ENCODE measurements around the gene RAB1A. TPM values are rescaled to one million over a fixed set of nuclear protein-coding genes. Genes with fewer than 3 reads are reported as not detected.
A peak's percentile ranks its signal among the peaks of the same experiment; 100 is the strongest.

Gene RAB1A
- total and polyA plus RNA-seq, 9 of the 15 experiments (the other 6 are each of a cell fraction or from before 2014, with no cell fraction given), result 43.8 to 163 (median 67.7) TPM

GRCh38 chr2:65129826-65130663 is at the start of gene RAB1A (continued):
- TF ChIP-seq RFX7 (CRISPR knock-in tag; IDR thresholded peaks at IDR 0.05) (no peak), POLR2G (IDR thresholded peaks at IDR 0.05; ENCODE audit: low read depth, low read length) (peak; percentile 95), REST (IDR thresholded peaks at IDR 0.05; ENCODE audit: borderline replicate concordance) (no peak), REST (CRISPR knock-in tag; IDR thresholded peaks at IDR 0.05; ENCODE audit: low read depth) (no peak), TGIF2 (CRISPR knock-in tag; IDR thresholded peaks at IDR 0.05) (no peak), CHCHD3 (CRISPR knock-in tag; IDR thresholded peaks at IDR 0.05) (no peak), TOE1 (IDR thresholded peaks at IDR 0.05; ENCODE audit: borderline replicate concordance) (no peak), TOE1 (CRISPR knock-in tag; IDR thresholded peaks at IDR 0.05; ENCODE audit: borderline replicate concordance, low read depth) (no peak), ZBTB49 (CRISPR knock-in tag; IDR thresholded peaks at IDR 0.05; ENCODE audit: borderline replicate concordance) (no peak), ZNF778 (CRISPR knock-in tag; IDR thresholded peaks at IDR 0.05) (no peak), BRD9 (IDR thresholded peaks at IDR 0.05; ENCODE audit: low read depth, partially characterized antibody) (peak; percentile 35), THAP7 (CRISPR knock-in tag; IDR thresholded peaks at IDR 0.05) (no peak), TAF1 (IDR thresholded peaks at IDR 0.05; ENCODE audit: control insufficient read depth, extremely low read depth, insufficient read depth, low read length, severe bottlenecking) (peak; percentile 84), ARID1B (IDR thresholded peaks at IDR 0.05) (peak; percentile 11; the same call in 1 of the 2 replicates), HCFC1 (IDR thresholded peaks at IDR 0.05; ENCODE audit: low read depth, low read length) (peak; percentile 99), MCM2 (IDR thresholded peaks at IDR 0.05; ENCODE audit: low read depth) (no peak), ZFP1 (CRISPR knock-in tag; IDR thresholded peaks at IDR 0.05) (no peak)

Measured in K562 (cell line).